Measurements from ENCODE around the gene CCDC24. TPM values are rescaled to one million over a fixed set of nuclear protein-coding genes. Genes with fewer than 3 reads are reported as not detected.
A peak's percentile ranks its signal among the peaks of the same experiment; 100 is the strongest.

CCDC24 gene
- total and polyA plus RNA-seq, 4 donors = 2.6 to 29.7 (median 5.9) TPM

DNA sequence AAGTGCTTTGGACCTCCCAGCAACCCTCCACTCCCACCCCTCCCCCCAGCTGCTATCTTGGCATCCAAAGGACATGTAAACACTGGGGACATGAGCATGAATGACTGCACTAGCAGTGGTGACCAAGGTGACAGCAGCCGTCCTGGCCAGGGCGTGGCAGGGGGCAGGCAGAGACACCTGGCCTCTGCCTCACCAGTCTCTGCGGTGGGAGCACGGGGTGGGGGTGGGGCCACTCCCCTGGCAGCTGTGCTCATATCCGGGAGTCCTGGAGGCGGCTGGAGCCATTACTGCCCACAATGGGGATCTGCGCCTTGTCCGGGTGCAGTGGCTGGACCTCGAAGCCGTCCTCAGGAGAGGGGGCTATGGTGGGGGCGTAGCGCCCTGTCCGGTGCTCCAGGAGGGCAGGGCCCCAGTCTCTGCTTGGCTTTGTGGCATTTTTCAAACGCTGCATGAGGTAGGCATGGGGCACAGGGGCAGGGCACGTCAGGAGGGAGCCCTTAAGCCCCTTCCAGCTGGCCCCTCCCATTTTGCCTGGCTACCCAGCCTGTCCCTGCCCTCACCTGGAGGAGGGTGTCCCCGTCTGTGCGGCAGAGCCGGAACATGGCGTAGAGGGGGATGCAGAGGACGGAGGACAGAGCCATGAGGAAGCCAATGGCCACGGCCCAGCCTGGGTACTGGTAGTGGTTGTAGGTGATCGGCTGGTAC lies 6.0 kb downstream of the CCDC24 start:
- ATAC-seq (ENCODE audit: low FRiP score) = no peak
- Histone ChIP-seq H3K9me3 (ENCODE audit: control insufficient read depth, low read length) (no peaks in the 10 kb centered on the region), H3K4me3 (ENCODE audit: low read length in 2 of 2) (no peak overlapping the region), H3K36me3 (ENCODE audit: control insufficient read depth in 1 of 2, insufficient read depth in 2 of 2, low read length in 1 of 2) (no peaks in the 10 kb centered on the region), H3K4me1 (ENCODE audit: control insufficient read depth in 1 of 2, insufficient read depth in 2 of 2, low read length in 2 of 2) (no peaks in the 10 kb centered on the region), H3K27me3 (ENCODE audit: control insufficient read depth in 1 of 2, insufficient read depth in 2 of 2, low read length in 1 of 2) (no peaks in the 10 kb centered on the region), H3K27ac (ENCODE audit: low read depth in 1 of 2, low read length in 2 of 2) (no peak overlapping the region)
- intact Hi-C loops (cut with DNase I) = loop anchor here in 1 of 2 donors (10.0 kb wide), 1 partner anchor 217 kb away; the partner anchor contains the start of gene DMAP1
- 79 to 80% methylated on average over 22 of the region's 22 CpGs for WGBS, 2 donors
- no peak for DNase-seq

DNA sequence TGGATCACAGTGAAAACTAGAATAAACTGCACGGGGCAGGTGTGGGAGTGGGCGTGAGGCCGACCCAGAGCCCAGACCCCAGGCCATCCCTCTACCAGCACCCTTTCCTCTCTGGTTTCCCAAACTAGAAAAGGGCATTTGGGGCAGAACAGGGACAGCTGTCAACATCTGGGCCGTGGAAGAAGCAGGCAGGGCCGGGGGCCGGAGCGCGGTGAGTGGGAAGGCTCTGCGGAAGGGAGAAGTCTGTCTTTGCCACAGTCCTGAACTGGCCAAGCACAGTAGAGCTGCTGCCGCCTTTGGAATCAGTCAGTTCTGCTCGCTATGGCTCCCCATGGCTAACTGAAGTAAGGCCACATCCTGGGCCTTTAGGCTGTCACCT lies 6.6 kb downstream of the CCDC24 start:
- intact Hi-C loops (cut with DNase I) = loop anchor here in 1 of 2 donors (10.0 kb wide), 1 partner anchor 217 kb away; the partner anchor contains the start of gene DMAP1
- Histone ChIP-seq H3K27ac (ENCODE audit: low read depth in 1 of 2, low read length in 2 of 2) (no peak overlapping the region), H3K36me3 (ENCODE audit: control insufficient read depth in 1 of 2, insufficient read depth in 2 of 2, low read length in 1 of 2) (no peaks in the 10 kb centered on the region), H3K4me3 (ENCODE audit: low read length in 2 of 2) (no peak overlapping the region), H3K4me1 (ENCODE audit: control insufficient read depth in 1 of 2, insufficient read depth in 2 of 2, low read length in 2 of 2) (no peaks in the 10 kb centered on the region), H3K27me3 (ENCODE audit: control insufficient read depth in 1 of 2, insufficient read depth in 2 of 2, low read length in 1 of 2) (no peaks in the 10 kb centered on the region), H3K9me3 (ENCODE audit: control insufficient read depth, low read length) (no peaks in the 10 kb centered on the region)
- 85 to 88% methylated on average over 11 of the region's 11 CpGs for WGBS, 2 donors
- ATAC-seq (ENCODE audit: low FRiP score) (no peak), DNase-seq (no peak)

DNA sequence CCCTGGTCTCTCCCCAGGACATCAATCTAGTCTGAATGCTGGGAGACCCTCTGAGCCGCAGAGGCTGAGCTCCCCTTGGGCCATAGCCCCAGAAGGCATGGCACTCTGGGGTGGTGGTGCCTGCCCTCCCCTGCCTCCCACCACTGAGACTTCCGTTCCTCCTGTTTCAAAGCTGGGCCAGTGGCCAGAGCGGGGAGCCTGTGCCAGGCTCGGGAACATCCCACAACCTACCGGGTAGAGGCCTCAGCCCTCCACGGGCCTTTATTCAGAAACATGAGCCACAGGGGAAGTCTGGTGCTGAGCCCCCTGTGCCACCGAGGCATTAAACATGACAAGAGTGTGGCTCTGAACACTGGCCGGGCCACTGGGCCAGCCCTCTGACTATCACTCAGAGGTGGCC lies 8.1 kb downstream of the CCDC24 start:
- Histone ChIP-seq H3K27me3 (ENCODE audit: control insufficient read depth in 1 of 2, insufficient read depth in 2 of 2, low read length in 1 of 2) (no peaks in the 10 kb centered on the region), H3K4me3 (ENCODE audit: low read length in 2 of 2) (no peak overlapping the region), H3K27ac (ENCODE audit: low read depth in 1 of 2, low read length in 2 of 2) (no peak overlapping the region), H3K36me3 (ENCODE audit: control insufficient read depth in 1 of 2, insufficient read depth in 2 of 2, low read length in 1 of 2) (no peaks in the 10 kb centered on the region), H3K4me1 (ENCODE audit: control insufficient read depth in 1 of 2, insufficient read depth in 2 of 2, low read length in 2 of 2) (no peaks in the 10 kb centered on the region), H3K9me3 (ENCODE audit: control insufficient read depth, low read length) (no peaks in the 10 kb centered on the region)
- DNase-seq = no peak
- WGBS, 2 donors = 65 to 67% methylated on average over 8 of the region's 8 CpGs
- ATAC-seq (ENCODE audit: low FRiP score) = no peak
- intact Hi-C loops (cut with DNase I) = loop anchor here in 1 of 2 donors (10.0 kb wide), 1 partner anchor 215 kb away; the partner anchor contains the start of gene DMAP1

DNA sequence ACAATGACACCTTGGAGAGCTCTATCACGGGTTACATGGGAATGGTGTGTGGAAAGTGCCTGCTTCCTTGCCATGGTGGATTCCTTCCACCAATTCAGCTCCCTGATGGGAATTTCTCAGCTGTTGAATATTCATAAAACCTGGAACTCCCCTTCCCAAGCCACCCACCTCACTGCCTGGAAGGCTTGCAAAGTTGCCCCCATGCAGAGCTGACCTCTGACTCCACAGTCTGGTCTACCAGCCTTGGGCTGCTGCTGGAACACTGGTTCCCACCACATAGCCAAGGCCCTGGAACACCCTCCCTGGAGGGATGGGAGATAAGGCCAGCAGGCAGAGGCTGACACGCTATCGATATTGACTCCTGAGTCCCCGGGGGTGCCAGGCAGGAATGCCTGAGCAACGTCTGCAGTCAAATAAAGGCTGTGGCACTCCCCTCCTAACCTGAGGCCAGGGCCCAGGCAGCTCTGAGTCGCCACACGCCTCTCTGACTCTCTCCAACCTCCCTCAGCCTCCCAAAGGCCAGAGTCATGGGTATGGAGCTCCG lies 8.8 kb downstream of the CCDC24 start:
- H3K27ac ChIP-seq (ENCODE audit: low read depth in 1 of 2, low read length in 2 of 2) = no peak overlapping the region
- H3K36me3 ChIP-seq (ENCODE audit: control insufficient read depth in 1 of 2, insufficient read depth in 2 of 2, low read length in 1 of 2) = no peaks in the 10 kb centered on the region
- ATAC-seq (ENCODE audit: low FRiP score) (no peak), DNase-seq (no peak)
- H3K27me3 ChIP-seq (ENCODE audit: control insufficient read depth in 1 of 2, insufficient read depth in 2 of 2, low read length in 1 of 2) = no peaks in the 10 kb centered on the region
- no peak overlapping the region for H3K4me3 ChIP-seq (ENCODE audit: low read length in 2 of 2)
- intact Hi-C loops (cut with DNase I) = loop anchor here in 1 of 2 donors (10.0 kb wide), 1 partner anchor 595 kb away; no protein-coding TSS in a partner anchor
- 75 to 79% methylated on average over 7 to 8 of the region's 8 CpGs for WGBS, 2 donors
- H3K9me3 ChIP-seq (ENCODE audit: control insufficient read depth, low read length) = no peaks in the 10 kb centered on the region
- H3K4me1 ChIP-seq (ENCODE audit: control insufficient read depth in 1 of 2, insufficient read depth in 2 of 2, low read length in 2 of 2) = no peaks in the 10 kb centered on the region

DNA sequence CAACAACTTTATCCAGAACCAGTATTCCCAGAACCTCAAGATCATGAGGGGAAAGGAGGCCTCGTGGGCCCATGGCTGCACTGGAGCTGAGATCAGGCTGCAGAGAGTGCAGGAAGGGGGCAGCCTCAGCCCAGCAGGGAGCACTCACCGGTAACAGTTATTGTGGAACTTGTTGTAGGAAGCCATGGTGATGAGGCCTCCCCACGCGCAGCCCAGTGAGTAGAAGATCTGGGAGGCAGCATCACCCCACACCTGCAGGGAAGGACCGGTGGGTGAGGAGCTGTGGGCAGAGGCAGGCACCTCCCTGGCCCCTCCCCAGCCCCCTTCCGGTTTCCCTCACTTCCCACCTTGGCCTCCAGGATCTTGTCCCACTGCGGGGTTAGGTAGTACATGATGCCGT lies 10.8 kb downstream of the CCDC24 start:
- no peaks in the 10 kb centered on the region for H3K27me3 ChIP-seq (ENCODE audit: control insufficient read depth in 1 of 2, insufficient read depth in 2 of 2, low read length in 1 of 2)
- H3K9me3 ChIP-seq (ENCODE audit: control insufficient read depth, low read length) = no peaks in the 10 kb centered on the region
- no peak overlapping the region for H3K4me3 ChIP-seq (ENCODE audit: low read length in 2 of 2)
- 78 to 85% methylated on average over 8 of the region's 8 CpGs for WGBS, 2 donors
- no peaks in the 10 kb centered on the region for H3K36me3 ChIP-seq (ENCODE audit: control insufficient read depth in 1 of 2, insufficient read depth in 2 of 2, low read length in 1 of 2)
- H3K27ac ChIP-seq (ENCODE audit: low read depth in 1 of 2, low read length in 2 of 2) = no peak overlapping the region
- ATAC-seq (ENCODE audit: low FRiP score) (no peak), DNase-seq (no peak)
- intact Hi-C loops (cut with DNase I) = loop anchor here in 1 of 2 donors (10.0 kb wide), 1 partner anchor 593 kb away; no protein-coding TSS in a partner anchor
- no peaks in the 10 kb centered on the region for H3K4me1 ChIP-seq (ENCODE audit: control insufficient read depth in 1 of 2, insufficient read depth in 2 of 2, low read length in 2 of 2)

DNA sequence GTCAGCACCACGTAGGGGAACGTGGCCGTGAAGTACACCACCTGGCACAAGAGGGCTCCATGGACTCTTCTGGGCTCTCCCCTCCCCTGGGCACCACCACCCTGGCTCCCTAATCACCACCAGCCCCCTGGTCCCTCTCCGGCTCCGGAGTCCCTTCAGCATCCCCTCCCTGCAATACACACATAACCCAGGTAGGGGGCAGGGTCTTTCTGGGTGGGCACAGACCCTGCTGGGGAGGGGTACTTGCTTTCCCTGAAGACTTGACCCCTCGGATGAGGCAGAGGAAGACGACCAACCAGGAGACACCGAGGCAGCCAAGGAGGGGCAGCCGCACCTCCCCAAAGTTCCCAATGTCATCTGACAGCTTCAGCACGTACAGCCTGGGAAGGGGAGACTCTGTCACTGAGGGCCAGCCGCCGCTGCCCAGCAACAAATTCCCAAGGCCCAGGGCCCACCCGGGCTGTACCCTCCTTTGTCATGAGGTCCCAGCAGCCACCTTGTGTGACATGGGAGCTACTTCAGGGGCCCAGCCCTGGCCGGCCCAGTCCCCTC lies 11.3 kb downstream of the CCDC24 start:
- no peaks in the 10 kb centered on the region for H3K36me3 ChIP-seq (ENCODE audit: control insufficient read depth in 1 of 2, insufficient read depth in 2 of 2, low read length in 1 of 2)
- no peak overlapping the region for H3K27ac ChIP-seq (ENCODE audit: low read depth in 1 of 2, low read length in 2 of 2)
- ATAC-seq (ENCODE audit: low FRiP score) (no peak), DNase-seq (peak in 1 of 2 donors; percentile 65)
- 85 to 87% methylated on average over 11 to 14 of the region's 14 CpGs for WGBS, 2 donors
- H3K9me3 ChIP-seq (ENCODE audit: control insufficient read depth, low read length) = no peaks in the 10 kb centered on the region
- no peaks in the 10 kb centered on the region for H3K27me3 ChIP-seq (ENCODE audit: control insufficient read depth in 1 of 2, insufficient read depth in 2 of 2, low read length in 1 of 2)
- H3K4me1 ChIP-seq (ENCODE audit: control insufficient read depth in 1 of 2, insufficient read depth in 2 of 2, low read length in 2 of 2) = no peaks in the 10 kb centered on the region
- H3K4me3 ChIP-seq (ENCODE audit: low read length in 2 of 2) = no peak overlapping the region
- intact Hi-C loops (cut with DNase I) = loop anchor here in 1 of 2 donors (10.0 kb wide), 1 partner anchor 592 kb away; no protein-coding TSS in a partner anchor

DNA sequence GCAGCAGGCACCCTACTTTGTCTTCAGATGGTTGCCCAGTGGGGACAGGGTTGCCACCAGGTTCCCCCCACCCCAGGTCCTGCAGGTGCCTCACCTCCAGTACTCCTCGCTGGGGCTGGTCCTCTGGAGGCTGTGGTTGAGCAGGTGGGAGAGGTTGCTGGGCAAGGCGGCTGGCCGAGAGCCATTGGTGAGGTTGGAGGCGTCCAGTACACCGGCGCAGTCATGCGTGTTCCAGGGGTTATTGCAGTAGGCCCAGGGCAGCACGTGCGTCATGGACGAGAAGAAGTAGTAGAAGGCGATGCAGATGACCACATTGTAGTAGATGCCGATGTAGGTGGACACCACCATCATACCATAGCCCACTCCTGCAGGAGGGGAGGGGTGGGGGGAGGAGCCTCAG lies 16.9 kb downstream of the CCDC24 start:
- WGBS, 2 donors = 93 to 94% methylated on average over 12 of the region's 12 CpGs
- Histone ChIP-seq H3K27me3 (ENCODE audit: control insufficient read depth in 1 of 2, insufficient read depth in 2 of 2, low read length in 1 of 2) (no peaks in the 10 kb centered on the region), H3K9me3 (ENCODE audit: control insufficient read depth, low read length) (no peaks in the 10 kb centered on the region), H3K4me3 (ENCODE audit: low read length in 2 of 2) (no peak overlapping the region), H3K4me1 (ENCODE audit: control insufficient read depth in 1 of 2, insufficient read depth in 2 of 2, low read length in 2 of 2) (no peaks in the 10 kb centered on the region), H3K36me3 (ENCODE audit: control insufficient read depth in 1 of 2, insufficient read depth in 2 of 2, low read length in 1 of 2) (no peaks in the 10 kb centered on the region), H3K27ac (ENCODE audit: low read depth in 1 of 2, low read length in 2 of 2) (no peak overlapping the region)
- DNase-seq (peak in 1 of 2 donors; percentile 67), ATAC-seq (ENCODE audit: low FRiP score) (no peak)
- intact Hi-C loops (cut with DNase I) = loop anchor here in 1 of 2 donors (10.0 kb wide), 1 partner anchor 587 kb away; no protein-coding TSS in a partner anchor

DNA sequence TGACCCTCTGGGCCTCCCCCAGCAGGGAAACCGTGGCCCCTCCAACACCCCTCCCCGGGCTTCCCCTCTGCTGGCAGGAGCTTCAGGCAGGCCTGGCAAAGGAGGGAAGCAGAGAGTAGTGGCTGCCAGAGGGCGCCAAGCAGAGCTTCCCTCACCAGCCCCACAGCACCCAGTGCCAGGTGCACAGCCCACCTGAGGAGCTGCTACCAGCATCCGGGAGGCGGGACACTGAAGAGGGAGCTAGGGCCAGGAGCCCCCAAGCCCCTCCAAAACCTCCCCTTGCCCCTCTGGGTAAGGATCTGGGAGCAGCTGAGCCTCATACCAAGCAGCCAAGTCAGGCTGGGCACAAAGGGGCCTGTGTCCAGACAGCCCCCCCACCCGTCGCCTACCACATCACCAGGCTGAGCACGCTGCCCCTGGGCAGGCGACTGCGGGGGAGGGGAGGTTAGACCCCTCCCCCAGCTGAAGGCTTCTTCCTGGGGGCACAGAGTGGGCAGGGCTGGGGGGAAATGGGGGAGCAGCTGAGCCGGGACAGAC lies 19.6 kb downstream of the CCDC24 start:
- H3K36me3 ChIP-seq (ENCODE audit: control insufficient read depth in 1 of 2, insufficient read depth in 2 of 2, low read length in 1 of 2) = no peaks in the 10 kb centered on the region
- H3K27me3 ChIP-seq (ENCODE audit: control insufficient read depth in 1 of 2, insufficient read depth in 2 of 2, low read length in 1 of 2) = no peaks in the 10 kb centered on the region
- no peak overlapping the region for H3K4me3 ChIP-seq (ENCODE audit: low read length in 2 of 2)
- H3K27ac ChIP-seq (ENCODE audit: low read depth in 1 of 2, low read length in 2 of 2) = no peak overlapping the region
- H3K4me1 ChIP-seq (ENCODE audit: control insufficient read depth in 1 of 2, insufficient read depth in 2 of 2, low read length in 2 of 2) = no peaks in the 10 kb centered on the region
- DNase-seq (no peak), ATAC-seq (ENCODE audit: low FRiP score) (no peak)
- intact Hi-C loops (cut with DNase I) = loop anchor here in 1 of 2 donors (10.0 kb wide), 1 partner anchor 214 kb away; no protein-coding TSS in a partner anchor
- WGBS, 2 donors = 31 to 49% methylated on average over 7 to 11 of the region's 11 CpGs
- no peaks in the 10 kb centered on the region for H3K9me3 ChIP-seq (ENCODE audit: control insufficient read depth, low read length)

Data from aorta (tissue), 5 donors.